Measurements from ENCODE around the gene TFEB. TPM values are rescaled to one million over a fixed set of nuclear protein-coding genes. Genes with fewer than 3 reads are reported as not detected.
A peak's percentile ranks its signal among the peaks of the same experiment; 100 is the strongest.
"Not testable (repeated sequence)": the region's sequence is repeated elsewhere in the genome, so short reads cannot be mapped to it uniquely, and the experiment has no call there.

The TFEB gene
- total RNA-seq, 1 donor from 2014 or later: 36.5 TPM

DNA sequence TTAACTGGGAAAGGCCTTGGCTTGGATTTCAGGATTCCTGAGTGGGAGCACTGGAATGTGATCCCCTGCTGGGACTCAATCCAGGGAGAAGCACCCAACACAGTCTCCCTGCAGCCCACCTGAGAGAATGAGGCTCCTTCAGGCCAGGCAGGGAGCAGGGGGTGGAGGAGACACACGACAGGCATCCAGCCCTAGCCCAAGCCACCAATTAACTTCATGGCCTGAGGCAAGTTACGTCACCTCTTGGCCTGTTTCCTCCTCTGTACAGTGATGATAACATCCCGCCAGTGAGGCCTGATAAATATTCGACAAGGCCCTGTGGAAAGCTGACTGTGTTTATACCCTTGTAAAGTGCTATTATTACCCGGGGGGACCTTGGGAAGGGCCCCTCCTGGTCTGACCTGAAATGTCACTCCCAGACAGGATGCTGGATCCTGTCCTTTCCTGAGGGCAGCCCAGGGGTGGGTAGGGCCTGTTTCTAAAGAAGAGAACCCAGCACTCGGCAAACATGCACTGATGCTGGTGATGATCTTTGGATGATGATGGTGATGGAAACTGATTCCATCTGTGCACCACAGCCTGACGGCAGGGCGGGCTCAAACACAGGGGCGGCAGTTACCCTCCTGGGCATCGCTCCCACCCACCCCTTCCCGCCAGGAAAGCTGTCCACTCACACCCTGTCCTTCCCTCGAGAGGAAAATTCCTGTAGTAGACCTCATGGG, 31.9 kb upstream of the TFEB start:
- peaks cover 31% of the 10 kb centered on the region for H3K4me1 ChIP-seq
- H3K27me3 ChIP-seq (ENCODE audit: low read depth): no peaks in the 10 kb centered on the region
- TF ChIP-seq, protein P1, sequence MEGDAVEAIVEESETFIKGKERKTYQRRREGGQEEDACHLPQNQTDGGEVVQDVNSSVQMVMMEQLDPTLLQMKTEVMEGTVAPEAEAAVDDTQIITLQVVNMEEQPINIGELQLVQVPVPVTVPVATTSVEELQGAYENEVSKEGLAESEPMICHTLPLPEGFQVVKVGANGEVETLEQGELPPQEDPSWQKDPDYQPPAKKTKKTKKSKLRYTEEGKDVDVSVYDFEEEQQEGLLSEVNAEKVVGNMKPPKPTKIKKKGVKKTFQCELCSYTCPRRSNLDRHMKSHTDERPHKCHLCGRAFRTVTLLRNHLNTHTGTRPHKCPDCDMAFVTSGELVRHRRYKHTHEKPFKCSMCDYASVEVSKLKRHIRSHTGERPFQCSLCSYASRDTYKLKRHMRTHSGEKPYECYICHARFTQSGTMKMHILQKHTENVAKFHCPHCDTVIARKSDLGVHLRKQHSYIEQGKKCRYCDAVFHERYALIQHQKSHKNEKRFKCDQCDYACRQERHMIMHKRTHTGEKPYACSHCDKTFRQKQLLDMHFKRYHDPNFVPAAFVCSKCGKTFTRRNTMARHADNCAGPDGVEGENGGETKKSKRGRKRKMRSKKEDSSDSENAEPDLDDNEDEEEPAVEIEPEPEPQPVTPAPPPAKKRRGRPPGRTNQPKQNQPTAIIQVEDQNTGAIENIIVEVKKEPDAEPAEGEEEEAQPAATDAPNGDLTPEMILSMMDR (IDR thresholded peaks at IDR 0.05): no peak
- H3K36me3 ChIP-seq: peaks cover 23% of the 10 kb centered on the region
- H3K4me3 ChIP-seq: no peak overlapping the region
- no peaks in the 10 kb centered on the region for H3K9me3 ChIP-seq
- intact Hi-C loops (cut with DNase I): no loop called here
- ATAC-seq: peak; percentile 67 to 73
- peak overlapping the region; percentile 64 for H3K27ac ChIP-seq
- DNase-seq: no peak

DNA sequence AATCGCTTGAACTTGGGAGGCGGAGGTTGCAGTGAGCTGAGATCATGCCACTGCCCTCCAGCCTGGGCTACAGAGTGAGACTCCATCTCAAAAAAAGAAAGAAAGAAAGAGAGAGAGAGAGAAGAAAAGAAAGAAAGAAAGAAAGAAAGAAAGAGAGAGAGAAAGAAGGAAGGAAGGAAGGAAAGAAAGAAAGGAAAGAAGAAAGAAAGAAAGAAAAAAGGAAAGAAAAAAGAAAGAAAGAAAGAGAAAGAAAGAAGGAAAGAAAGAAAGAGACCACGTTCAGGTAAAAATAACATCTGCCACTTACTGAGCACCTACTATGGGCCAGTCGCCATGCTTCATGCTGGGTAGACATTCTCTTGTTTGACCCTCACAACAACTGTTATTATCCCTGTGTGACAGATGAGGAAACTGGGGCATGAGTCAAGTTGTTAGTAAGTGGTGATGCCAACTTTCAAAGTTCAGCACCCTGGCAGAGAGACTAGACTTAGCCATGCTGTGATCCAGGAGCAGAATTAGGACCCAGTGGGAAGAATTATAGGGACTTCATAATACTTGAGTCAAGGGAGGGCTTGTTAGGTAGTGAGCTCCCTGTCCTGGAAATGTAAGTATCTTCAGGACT, 30.7 kb upstream of the TFEB start:
- peaks cover 11% of the 10 kb centered on the region for H3K36me3 ChIP-seq
- H3K4me1 ChIP-seq: peaks cover 31% of the 10 kb centered on the region
- H3K9me3 ChIP-seq; H3K27me3 ChIP-seq (ENCODE audit: low read depth); ATAC-seq; DNase-seq; intact Hi-C loops (cut with DNase I); H3K4me3 ChIP-seq: not testable (repeated sequence)
- H3K27ac ChIP-seq: peak overlapping the region; percentile 64

DNA sequence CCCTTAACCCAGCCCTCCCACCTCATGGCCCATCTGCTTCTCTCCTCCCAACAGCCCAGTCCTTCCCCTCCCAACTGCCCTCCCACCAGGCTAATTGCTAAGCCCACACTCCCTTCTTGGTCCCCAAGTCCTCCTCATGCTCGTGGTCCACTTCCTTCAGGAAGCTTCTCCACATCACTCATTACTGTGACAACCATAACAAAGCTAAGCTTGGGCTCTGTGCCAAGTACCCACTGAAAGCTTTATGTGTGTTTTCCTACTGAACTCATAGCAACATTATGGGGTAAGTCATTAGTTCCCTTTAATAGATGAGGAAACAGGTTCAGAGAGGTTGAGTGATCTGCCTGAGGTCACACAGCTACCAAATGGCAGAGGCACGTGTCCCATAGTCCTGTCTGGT, 28.1 kb upstream of the TFEB start:
- H3K27ac ChIP-seq: no peak overlapping the region
- intact Hi-C loops (cut with DNase I): no loop called here
- no peaks in the 10 kb centered on the region for H3K9me3 ChIP-seq
- ATAC-seq (no peak), DNase-seq (peak; percentile 5)
- H3K4me3 ChIP-seq: no peak overlapping the region
- H3K4me1 ChIP-seq: peaks cover 22% of the 10 kb centered on the region
- TF ChIP-seq, protein P1 (IDR thresholded peaks at IDR 0.05): no peak
- H3K36me3 ChIP-seq: no peaks in the 10 kb centered on the region
- H3K27me3 ChIP-seq (ENCODE audit: low read depth): no peaks in the 10 kb centered on the region

DNA sequence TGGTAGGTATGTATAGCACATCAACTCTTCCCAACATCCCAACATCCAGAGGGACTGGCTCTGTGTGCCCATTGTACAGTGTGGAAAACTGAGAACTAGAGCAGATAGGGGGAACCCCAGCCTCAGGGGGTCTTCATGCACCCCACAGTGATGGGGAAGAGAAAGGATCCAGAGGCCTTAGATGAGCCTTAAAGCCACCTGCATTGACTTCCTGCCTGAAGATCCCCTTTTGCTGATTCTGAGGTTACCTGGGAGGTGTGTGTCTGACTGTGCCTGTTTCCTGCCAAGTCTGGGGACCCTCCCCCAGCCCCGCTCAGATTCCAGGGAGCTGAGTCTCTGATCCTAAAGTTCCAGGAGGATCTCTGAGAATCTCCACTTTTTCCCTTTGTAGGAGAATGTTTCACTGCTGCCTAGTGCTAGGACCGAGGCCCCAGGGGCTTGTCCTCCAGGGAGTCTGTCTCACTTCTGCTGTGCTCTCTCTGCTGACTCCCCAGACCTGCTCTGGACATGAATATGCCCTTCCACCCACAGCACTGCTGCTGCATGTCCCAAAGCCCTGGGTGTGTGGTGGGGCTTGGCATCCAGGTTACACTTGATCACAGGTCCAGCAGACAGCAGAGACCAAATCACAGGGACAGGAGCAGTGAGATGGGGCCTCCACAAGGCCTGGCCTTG, 24.6 kb upstream of the TFEB start:
- no peaks in the 10 kb centered on the region for H3K27me3 ChIP-seq (ENCODE audit: low read depth)
- H3K27ac ChIP-seq: no peak overlapping the region
- no peaks in the 10 kb centered on the region for H3K9me3 ChIP-seq
- ATAC-seq: no peak
- H3K36me3 ChIP-seq: no peaks in the 10 kb centered on the region
- no peaks in the 10 kb centered on the region for H3K4me1 ChIP-seq
- peak; percentile 22 for DNase-seq
- TF ChIP-seq, protein P1 (IDR thresholded peaks at IDR 0.05): no peak
- no peak overlapping the region for H3K4me3 ChIP-seq
- intact Hi-C loops (cut with DNase I): no loop called here

DNA sequence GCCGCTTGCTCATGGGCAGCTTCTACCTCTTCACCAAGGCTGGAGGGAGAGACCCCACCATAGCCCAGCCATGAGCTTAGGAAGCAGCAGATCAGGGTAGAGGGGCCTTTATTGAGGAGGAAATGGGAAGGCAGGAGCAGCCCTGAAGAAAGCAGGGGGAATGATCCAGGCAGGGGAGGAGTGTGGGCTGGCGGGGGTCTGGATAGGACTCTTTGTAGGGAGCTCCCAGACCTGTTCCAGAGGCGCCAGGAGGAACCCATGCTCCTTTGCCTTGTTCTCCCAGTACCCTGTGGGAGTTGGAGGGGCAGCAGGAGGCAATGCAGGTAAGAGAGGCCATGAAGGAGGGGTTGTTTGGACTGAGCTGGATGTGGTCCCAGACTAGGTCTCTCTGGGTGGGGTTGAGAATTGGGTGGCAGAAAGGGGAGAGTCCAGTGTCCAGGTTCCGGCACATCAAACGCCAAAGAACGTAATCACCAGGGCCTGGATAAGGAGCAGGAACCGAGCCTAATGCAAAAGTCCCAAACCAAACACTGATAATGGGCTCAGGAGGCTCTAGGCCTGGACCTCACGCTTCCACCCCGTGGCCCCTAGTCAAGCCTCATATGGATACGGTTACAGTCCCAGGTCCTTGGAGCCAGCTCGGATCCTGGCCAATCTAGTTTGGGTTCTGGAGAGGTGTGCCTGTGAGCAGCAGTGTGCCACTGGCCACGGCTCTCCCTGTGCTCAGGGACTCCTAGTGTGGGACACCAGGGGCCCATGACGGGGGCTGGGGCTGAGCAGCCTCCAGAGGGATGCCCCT, 23.9 kb upstream of the TFEB start:
- intact Hi-C loops (cut with DNase I): no loop called here
- ATAC-seq (no peak), DNase-seq (peak; percentile 36)
- no peaks in the 10 kb centered on the region for H3K27me3 ChIP-seq (ENCODE audit: low read depth)
- no peak overlapping the region for H3K4me3 ChIP-seq
- H3K4me1 ChIP-seq: no peaks in the 10 kb centered on the region
- TF ChIP-seq, protein P1 (IDR thresholded peaks at IDR 0.05): no peak
- H3K9me3 ChIP-seq: no peaks in the 10 kb centered on the region
- no peaks in the 10 kb centered on the region for H3K36me3 ChIP-seq
- H3K27ac ChIP-seq: no peak overlapping the region

Data from lower lobe of right lung (tissue), 2 donors.